ENCODE data around the gene MTHFR. TPM values are rescaled to one million over a fixed set of nuclear protein-coding genes. Genes with fewer than 3 reads are reported as not detected.

MTHFR gene
- total and polyA plus RNA-seq, 2 of the 4 experiments (the other 2 are of a cell fraction): 7.3 to 7.4 TPM

DNA sequence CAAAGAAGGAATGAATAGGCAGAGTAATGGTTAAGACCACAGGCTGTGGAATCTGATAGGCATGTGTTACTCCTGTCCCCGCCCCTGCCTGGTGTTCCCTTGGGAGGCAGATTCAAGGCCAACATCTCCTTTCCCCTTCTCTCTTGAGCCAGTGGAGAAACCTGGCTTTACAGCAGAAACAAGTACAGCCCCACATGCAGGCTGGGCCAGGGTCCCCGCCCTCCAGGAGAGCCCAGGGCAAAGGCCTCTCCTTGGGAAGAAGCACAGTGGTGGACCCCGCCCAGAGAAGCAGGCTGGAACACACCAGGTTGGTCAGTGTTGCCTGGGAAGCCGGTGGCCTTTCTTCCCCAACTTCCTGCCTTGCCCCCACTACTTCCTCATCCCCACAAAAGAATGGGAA is 36.9 kb downstream of the MTHFR start:
- CTCF ChIA-PET: interaction anchor here (0.7 kb wide), 1 partner anchor 56 kb away, joined by 11 read pairs; no protein-coding TSS in a partner anchor
- intact Hi-C loops (cut with micrococcal nuclease) (no loop called here), in situ Hi-C loops (cut with MboI; ENCODE audit: low sequenced_read_pairs) (no loop called here), dilution Hi-C loops (cut with HindIII; ENCODE audit: low sequenced_read_pairs, unreplicated experiment) (no loop called here)
- Histone ChIP-seq H4K5ac (ENCODE audit: low read depth, low read length) (no peak overlapping the region), H4K91ac (ENCODE audit: insufficient read depth, low read depth, low read length) (no peak overlapping the region), H3K4ac (ENCODE audit: low read depth, low read length) (no peak overlapping the region), H2BK120ac (ENCODE audit: low read depth, low read length) (no peak overlapping the region), H3K9me3 (ENCODE audit: control insufficient read depth, insufficient read depth, low read length) (no peaks in the 10 kb centered on the region), H2BK20ac (ENCODE audit: low read depth, low read length) (no peak overlapping the region), H3K14ac (replicated peaks; ENCODE audit: low read depth, low read length) (no peak overlapping the region), H4K8ac (ENCODE audit: low read depth in 2 of 2, low read length in 2 of 2) (no peak overlapping the region), H2BK5ac (ENCODE audit: low read depth, low read length, poor library complexity, severe bottlenecking) (no peak overlapping the region), H3K4me1 (ENCODE audit: control insufficient read depth, insufficient read depth, low read length) (no peaks in the 10 kb centered on the region), H3K4me2 (ENCODE audit: low read depth, low read length) (no peak overlapping the region), H3K23ac (ENCODE audit: low read depth, low read length) (no peak overlapping the region), H3K27me3 (ENCODE audit: control insufficient read depth, insufficient read depth, low read length) (peaks cover 19% of the 10 kb centered on the region), H2AFZ (replicated peaks; ENCODE audit: low read length, poor library complexity) (peak overlapping the region; percentile 67), H4K20me1 (ENCODE audit: insufficient read depth, low read length) (no peaks in the 10 kb centered on the region), H3K9me1 (ENCODE audit: insufficient read depth, low read length) (no peaks in the 10 kb centered on the region), H3K79me1 (ENCODE audit: low read depth in 1 of 2, low read length in 2 of 2) (no peaks in the 10 kb centered on the region), H2AK5ac (ENCODE audit: low read depth, low read length) (no peak overlapping the region), H3K9ac (ENCODE audit: low read depth, low read length) (no peak overlapping the region), H3K56ac (ENCODE audit: extremely low read depth, insufficient read depth, low read length) (no peak overlapping the region), H3K36me3 (ENCODE audit: control insufficient read depth, insufficient read depth, low read length) (no peaks in the 10 kb centered on the region), H3K27ac (ENCODE audit: insufficient read depth, low read length) (no peak overlapping the region), H3K18ac (ENCODE audit: low read depth, low read length) (no peak overlapping the region), H2AK9ac (replicated peaks; ENCODE audit: low read depth, low read length, poor library complexity) (no peak overlapping the region), H2BK15ac (ENCODE audit: low read depth, low read length) (no peak overlapping the region), H3K4me3 (ENCODE audit: insufficient read depth, low read depth, low read length) (no peak overlapping the region)
- DNase-seq (no peak), ATAC-seq (ENCODE audit: low read depth) (no peak; the same call in 1 of the 2 replicates)
- TF ChIP-seq CEBPB (IDR thresholded peaks at IDR 0.05; ENCODE audit: low read depth, low read length) (no peak), RAD21 (IDR thresholded peaks at IDR 0.05; ENCODE audit: low read length) (no peak), SMC3 (IDR thresholded peaks at IDR 0.05; ENCODE audit: low read depth, low read length) (no peak), CTCF (conservative IDR thresholded peaks at IDR 0.05; ENCODE audit: low read depth, low read length) (no peak), FOS (IDR thresholded peaks at IDR 0.05; ENCODE audit: low read depth, low read length) (no peak), POLR2A (IDR thresholded peaks at IDR 0.05; ENCODE audit: low read depth, low read length) (no peak), RCOR1 (IDR thresholded peaks at IDR 0.05; ENCODE audit: insufficient replicate concordance, low read length) (no peak), BHLHE40 (IDR thresholded peaks at IDR 0.05; ENCODE audit: low read depth, low read length) (no peak), USF2 (IDR thresholded peaks at IDR 0.05; ENCODE audit: low read depth, low read length) (no peak), RFX5 (IDR thresholded peaks at IDR 0.05; ENCODE audit: low read depth, low read length) (no peak), NFE2L2 (IDR thresholded peaks at IDR 0.05; ENCODE audit: low read depth, low read length) (no peak), MAZ (IDR thresholded peaks at IDR 0.05; ENCODE audit: borderline replicate concordance, low read depth, low read length) (no peak), MXI1 (IDR thresholded peaks at IDR 0.05; ENCODE audit: borderline replicate concordance, low read depth, low read length) (no peak), CHD1 (IDR thresholded peaks at IDR 0.05; ENCODE audit: low read depth, low read length) (no peak), MAFK (IDR thresholded peaks at IDR 0.05; ENCODE audit: low read depth, low read length) (no peak)
- TF ChIP-seq, protein P1, sequence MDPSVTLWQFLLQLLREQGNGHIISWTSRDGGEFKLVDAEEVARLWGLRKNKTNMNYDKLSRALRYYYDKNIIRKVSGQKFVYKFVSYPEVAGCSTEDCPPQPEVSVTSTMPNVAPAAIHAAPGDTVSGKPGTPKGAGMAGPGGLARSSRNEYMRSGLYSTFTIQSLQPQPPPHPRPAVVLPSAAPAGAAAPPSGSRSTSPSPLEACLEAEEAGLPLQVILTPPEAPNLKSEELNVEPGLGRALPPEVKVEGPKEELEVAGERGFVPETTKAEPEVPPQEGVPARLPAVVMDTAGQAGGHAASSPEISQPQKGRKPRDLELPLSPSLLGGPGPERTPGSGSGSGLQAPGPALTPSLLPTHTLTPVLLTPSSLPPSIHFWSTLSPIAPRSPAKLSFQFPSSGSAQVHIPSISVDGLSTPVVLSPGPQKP (IDR thresholded peaks at IDR 0.05; ENCODE audit: borderline replicate concordance, low read depth, low read length): no peak
- BruUV-seq (replicated peaks): no TSS peak
- WGBS, 2 experiments (ENCODE audit: extremely low coverage in 2 of 2, insufficient read length in 1 of 2): no CpG with 5 or more reads among the region's 4 CpGs
- POLR2A ChIA-PET (ENCODE audit: unreplicated experiment): no interaction called here
